IMR-90 (cell line): ENCODE measurements around the gene ENO4. TPM values are rescaled to one million over a fixed set of nuclear protein-coding genes. Genes with fewer than 3 reads are reported as not detected.

Experiments
- ATAC-seq: fragments of 200-7000 bp; cut with Tn5 transposase; 2 replicates; pipeline ENCODE4 v1.9.1; 2020; ENCODE audit warnings: low read depth, mild to moderate bottlenecking, moderate library complexity
- BruUV-seq: library from RNA; stranded (reverse); fragments of 400-500 nt; replicated peaks from 2 replicates; lab custom pipeline; 2021; lab: Mats Ljungman, UMichigan
- CTCF ChIA-PET: fragments of 300-600 bp; formaldehyde crosslinking; extraction: SDS; loops from one replicate; lab custom pipeline; 2021; ENCODE audit warnings: antibody characterized with exemption; lab: Yijun Ruan, JAX
- POLR2A ChIA-PET: fragments of 300-600 bp; sonication (Branson Sonifier 250); formaldehyde crosslinking; loops from one replicate; lab custom pipeline; 2022; ENCODE audit warnings: antibody characterized with exemption; ENCODE audit not compliant: unreplicated experiment; lab: Charles Lee
- DNase-seq: peaks from one replicate; pipeline ENCODE4 v3.0.0; 2013
- H2AFZ ChIP-seq: replicated peaks from 2 replicates; pipeline ENCODE3; 2013; ENCODE audit warnings: low read length, mild to moderate bottlenecking; ENCODE audit not compliant: poor library complexity
- H2AK5ac ChIP-seq: 2 replicates; pipeline ENCODE4 v1.6.1; 2013; ENCODE audit warnings: low read depth, low read length, inconsistent platforms
- H2AK9ac ChIP-seq: replicated peaks from 2 replicates; pipeline ENCODE3; 2013; ENCODE audit warnings: mild to moderate bottlenecking, low read depth, low read length, moderate library complexity; ENCODE audit not compliant: poor library complexity
- H2BK120ac ChIP-seq: 2 replicates; pipeline ENCODE4 v1.6.1; 2013; ENCODE audit warnings: low read depth, low read length, inconsistent platforms
- H2BK15ac ChIP-seq: 3 replicates; pipeline ENCODE4 v1.6.1; 2013; ENCODE audit warnings: low read depth, low read length, inconsistent platforms
- H2BK20ac ChIP-seq: 2 replicates; pipeline ENCODE4 v1.6.1; 2013; ENCODE audit warnings: low read depth, mild to moderate bottlenecking, inconsistent platforms, low read length, moderate library complexity
- H2BK5ac ChIP-seq: 2 replicates; pipeline ENCODE4 v1.6.1; 2013; ENCODE audit warnings: mild to moderate bottlenecking, low read depth, low read length, inconsistent platforms; ENCODE audit not compliant: poor library complexity, severe bottlenecking
- H3K14ac ChIP-seq: replicated peaks from 2 replicates; pipeline ENCODE4 v1.6.1; 2013; ENCODE audit warnings: low read depth, low read length, inconsistent platforms
- H3K18ac ChIP-seq: 2 replicates; pipeline ENCODE4 v1.6.1; 2013; ENCODE audit warnings: low read depth, low read length, control low read depth
- H3K23ac ChIP-seq: 2 replicates; pipeline ENCODE4 v1.6.1; 2013; ENCODE audit warnings: low read depth, low read length, inconsistent platforms
- H3K27ac ChIP-seq: 2 replicates; pipeline ENCODE4 v1.5.1; 2013; ENCODE audit warnings: mild to moderate bottlenecking, control low read depth, low read length; ENCODE audit not compliant: insufficient read depth
- H3K27me3 ChIP-seq: 2 replicates; pipeline ENCODE4 v1.6.1; 2013; ENCODE audit warnings: low read length; ENCODE audit not compliant: control insufficient read depth, insufficient read depth
- H3K36me3 ChIP-seq: 2 replicates; pipeline ENCODE4 v1.6.1; 2013; ENCODE audit warnings: low read length, mixed read lengths; ENCODE audit not compliant: control insufficient read depth, insufficient read depth
- H3K4ac ChIP-seq: 2 replicates; pipeline ENCODE4 v1.6.1; 2013; ENCODE audit warnings: low read depth, low read length, inconsistent platforms
- H3K4me1 ChIP-seq: 2 replicates; pipeline ENCODE4 v1.6.1; 2013; ENCODE audit warnings: low read length, mixed read lengths; ENCODE audit not compliant: control insufficient read depth, insufficient read depth
- H3K4me2 ChIP-seq: 2 replicates; pipeline ENCODE4 v1.6.1; 2013; ENCODE audit warnings: low read depth, mild to moderate bottlenecking, control low read depth, low read length, moderate library complexity
- H3K4me3 ChIP-seq: 2 replicates; pipeline ENCODE4 v1.5.1; 2013; ENCODE audit warnings: low read depth, mild to moderate bottlenecking, control low read depth, low read length, moderate library complexity; ENCODE audit not compliant: insufficient read depth
- H3K56ac ChIP-seq: 2 replicates; pipeline ENCODE4 v1.6.1; 2013; ENCODE audit warnings: low read length, inconsistent platforms; ENCODE audit not compliant: insufficient read depth; ENCODE audit errors: extremely low read depth
- H3K79me1 ChIP-seq, 2 experiments: 2 replicates each; pipeline ENCODE4 v1.6.1; 2013; ENCODE audit warnings: low read length in 2 of 2, inconsistent platforms in 1 of 2, low read depth in 1 of 2
- H3K9ac ChIP-seq: 2 replicates; pipeline ENCODE4 v1.6.1; 2013; ENCODE audit warnings: low read depth, low read length, control low read depth
- H3K9me1 ChIP-seq: 2 replicates; pipeline ENCODE4 v1.6.1; 2013; ENCODE audit warnings: low read length, inconsistent platforms; ENCODE audit not compliant: insufficient read depth
- H3K9me3 ChIP-seq: 2 replicates; pipeline ENCODE4 v1.6.1; 2013; ENCODE audit warnings: low read length; ENCODE audit not compliant: control insufficient read depth, insufficient read depth
- H4K20me1 ChIP-seq: 2 replicates; pipeline ENCODE4 v1.6.1; 2013; ENCODE audit warnings: low read length, inconsistent platforms; ENCODE audit not compliant: insufficient read depth
- H4K5ac ChIP-seq: 2 replicates; pipeline ENCODE4 v1.6.1; 2013; ENCODE audit warnings: mild to moderate bottlenecking, low read depth, low read length, control low read depth
- H4K8ac ChIP-seq, 2 experiments: 2 replicates each; pipeline ENCODE4 v1.6.1; 2013; ENCODE audit warnings: low read depth in 2 of 2, low read length in 2 of 2, control low read depth in 1 of 2, inconsistent platforms in 1 of 2
- H4K91ac ChIP-seq: 2 replicates; pipeline ENCODE4 v1.6.1; 2013; ENCODE audit warnings: low read depth, low read length, inconsistent platforms; ENCODE audit not compliant: insufficient read depth
- BHLHE40 ChIP-seq: fragments of 150-350 bp; IDR thresholded peaks from 2 replicates; pipeline ENCODE4 v1.6.1; 2016; ENCODE audit warnings: mild to moderate bottlenecking, low read depth, low read length
- FOS ChIP-seq: fragments of 150-350 bp; IDR thresholded peaks from 2 replicates; pipeline ENCODE4 v1.6.1; 2016; ENCODE audit warnings: low read depth, low read length
- MXI1 ChIP-seq: IDR thresholded peaks from 2 replicates; pipeline ENCODE4 v1.6.1; 2012; ENCODE audit warnings: low read depth, mild to moderate bottlenecking, low read length, moderate library complexity, borderline replicate concordance
- RCOR1 ChIP-seq: IDR thresholded peaks from 2 replicates; pipeline ENCODE4 v1.6.1; 2012; ENCODE audit warnings: mild to moderate bottlenecking, low read length, improper control_type of control experiment; ENCODE audit not compliant: insufficient replicate concordance
- WGBS, 2 experiments: methylation state at CpG; one replicate each; pipeline versions ENCODE4 v1.1.5 to v1.1.7; 2013; ENCODE audit warnings: missing lambda C conversion rate in 2 of 2; ENCODE audit not compliant: insufficient read length in 1 of 2; ENCODE audit errors: extremely low coverage in 2 of 2; 5-methylcytosine and 5-hydroxymethylcytosine counted together
- dilution Hi-C: fragments of 300-500 bp; cut with HindIII; formaldehyde crosslinking; loops from one replicate; pipeline ENCODE4 v1.14.3; 2018; ENCODE audit warnings: low sequenced_read_pairs; ENCODE audit not compliant: unreplicated experiment
- in situ Hi-C: fragments of 300-500 bp; cut with MboI; formaldehyde crosslinking; loops from 3 replicates; pipeline ENCODE4 v1.14.3; 2019; ENCODE audit warnings: low sequenced_read_pairs, inconsistent platforms, mixed read lengths
- intact Hi-C: fragments of 100-400 bp; cut with micrococcal nuclease; formaldehyde crosslinking; loops from 2 replicates; pipeline ENCODE4 v1.10.0; 2022
- polyA plus RNA-seq, 3 experiments: library from polyadenylated mRNA; depleted of rRNA; stranded (reverse); fragments of >200 nt; gene quantifications; 2 replicates each; pipeline ENCODE4 v1.2.3, GENCODE V29; 2012; ENCODE audit warnings: low replicate concordance in 1 of 3
- total RNA-seq: library from RNA; depleted of rRNA; stranded (reverse); fragments of >200 nt; gene quantifications from 2 replicates; pipeline ENCODE4 v1.2.3, GENCODE V29; 2012
- TF ChIP-seq, protein P1 (sequence below): conservative IDR thresholded peaks from 2 replicates; pipeline ENCODE4 v1.5.1; 2012; ENCODE audit warnings: mild to moderate bottlenecking, low read depth, low read length, improper control_type of control experiment
- TF ChIP-seq, protein P2 (sequence below): fragments of 150-350 bp; IDR thresholded peaks from 2 replicates; pipeline ENCODE4 v1.6.1; 2016; ENCODE audit warnings: low read depth, mild to moderate bottlenecking, low read length, moderate library complexity, borderline replicate concordance

Gene ENO4
- total and polyA plus RNA-seq, 2 of the 4 experiments (the other 2 are of a cell fraction): under 0.01 to 0.05 TPM

DNA sequence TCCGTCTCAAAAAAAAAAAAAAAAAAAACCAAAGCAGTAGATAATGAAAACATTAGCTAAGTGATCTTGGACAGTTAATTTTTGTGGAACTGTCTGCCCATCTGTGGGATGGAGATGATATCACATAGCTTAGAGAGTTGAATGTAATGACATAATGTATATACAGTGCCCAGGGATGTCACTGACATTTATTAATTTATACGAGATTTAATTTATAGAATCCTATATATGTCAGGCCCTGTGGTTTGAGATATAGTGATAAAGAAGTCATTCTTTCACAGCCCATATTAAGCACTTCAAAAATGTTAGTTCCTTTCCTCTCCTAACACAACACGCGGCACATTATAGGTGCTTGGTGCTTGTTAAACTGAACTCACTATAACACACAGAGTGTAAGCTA lies 4.0 kb downstream of the ENO4 start:
- H3K36me3 ChIP-seq: no peaks in the 10 kb centered on the region
- WGBS, 2 experiments: no CpG with 5 or more reads among the region's 4 CpGs
- peaks cover 9% of the 10 kb centered on the region for H3K27me3 ChIP-seq
- H2BK20ac ChIP-seq: no peak overlapping the region
- no peak overlapping the region for H3K18ac ChIP-seq
- no peak overlapping the region for H3K56ac ChIP-seq
- no peak for DNase-seq
- H2BK15ac ChIP-seq: no peak overlapping the region
- H2AFZ ChIP-seq: no peak overlapping the region
- TF ChIP-seq, protein P1, sequence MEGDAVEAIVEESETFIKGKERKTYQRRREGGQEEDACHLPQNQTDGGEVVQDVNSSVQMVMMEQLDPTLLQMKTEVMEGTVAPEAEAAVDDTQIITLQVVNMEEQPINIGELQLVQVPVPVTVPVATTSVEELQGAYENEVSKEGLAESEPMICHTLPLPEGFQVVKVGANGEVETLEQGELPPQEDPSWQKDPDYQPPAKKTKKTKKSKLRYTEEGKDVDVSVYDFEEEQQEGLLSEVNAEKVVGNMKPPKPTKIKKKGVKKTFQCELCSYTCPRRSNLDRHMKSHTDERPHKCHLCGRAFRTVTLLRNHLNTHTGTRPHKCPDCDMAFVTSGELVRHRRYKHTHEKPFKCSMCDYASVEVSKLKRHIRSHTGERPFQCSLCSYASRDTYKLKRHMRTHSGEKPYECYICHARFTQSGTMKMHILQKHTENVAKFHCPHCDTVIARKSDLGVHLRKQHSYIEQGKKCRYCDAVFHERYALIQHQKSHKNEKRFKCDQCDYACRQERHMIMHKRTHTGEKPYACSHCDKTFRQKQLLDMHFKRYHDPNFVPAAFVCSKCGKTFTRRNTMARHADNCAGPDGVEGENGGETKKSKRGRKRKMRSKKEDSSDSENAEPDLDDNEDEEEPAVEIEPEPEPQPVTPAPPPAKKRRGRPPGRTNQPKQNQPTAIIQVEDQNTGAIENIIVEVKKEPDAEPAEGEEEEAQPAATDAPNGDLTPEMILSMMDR: no peak
- TF ChIP-seq FOS (no peak), MXI1 (no peak), RCOR1 (no peak), BHLHE40 (no peak)
- TF ChIP-seq, protein P2, sequence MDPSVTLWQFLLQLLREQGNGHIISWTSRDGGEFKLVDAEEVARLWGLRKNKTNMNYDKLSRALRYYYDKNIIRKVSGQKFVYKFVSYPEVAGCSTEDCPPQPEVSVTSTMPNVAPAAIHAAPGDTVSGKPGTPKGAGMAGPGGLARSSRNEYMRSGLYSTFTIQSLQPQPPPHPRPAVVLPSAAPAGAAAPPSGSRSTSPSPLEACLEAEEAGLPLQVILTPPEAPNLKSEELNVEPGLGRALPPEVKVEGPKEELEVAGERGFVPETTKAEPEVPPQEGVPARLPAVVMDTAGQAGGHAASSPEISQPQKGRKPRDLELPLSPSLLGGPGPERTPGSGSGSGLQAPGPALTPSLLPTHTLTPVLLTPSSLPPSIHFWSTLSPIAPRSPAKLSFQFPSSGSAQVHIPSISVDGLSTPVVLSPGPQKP: no peak
- H3K9ac ChIP-seq: no peak overlapping the region
- no TSS peak for BruUV-seq
- intact Hi-C loops: no loop called here
- H3K27ac ChIP-seq: no peak overlapping the region
- ChIA-PET CTCF (no interaction called here), POLR2A (no interaction called here)
- H2BK5ac ChIP-seq: no peak overlapping the region
- no peak overlapping the region for H4K5ac ChIP-seq
- dilution Hi-C loops: no loop called here
- no peak for ATAC-seq
- no peak overlapping the region for H3K14ac ChIP-seq
- H3K4me2 ChIP-seq: no peak overlapping the region
- H3K9me1 ChIP-seq: no peaks in the 10 kb centered on the region
- no peak overlapping the region for H4K8ac ChIP-seq
- no peaks in the 10 kb centered on the region for H4K20me1 ChIP-seq
- H2BK120ac ChIP-seq: no peak overlapping the region
- no peak overlapping the region for H4K91ac ChIP-seq
- no peak overlapping the region for H3K4me3 ChIP-seq
- in situ Hi-C loops: no loop called here
- H3K4me1 ChIP-seq: peaks cover 3% of the 10 kb centered on the region; the same call in 1 of the 2 replicates
- H3K79me1 ChIP-seq: no peaks in the 10 kb centered on the region
- no peak overlapping the region for H2AK5ac ChIP-seq
- no peaks in the 10 kb centered on the region for H3K9me3 ChIP-seq
- H3K23ac ChIP-seq: no peak overlapping the region
- H3K4ac ChIP-seq: no peak overlapping the region
- no peak overlapping the region for H2AK9ac ChIP-seq
